Measurements from ENCODE around the gene E2F1.
"Not testable (repeated sequence)": the region's sequence is repeated elsewhere in the genome, so short reads cannot be mapped to it uniquely, and the experiment has no call there.

E2F1 gene

GRCh38 chr20:33710681-33711445 lies 24.7 kb upstream of the E2F1 start:
- DNase-seq, result no peak

- no peak for DNase-seq
These were observed 23.8 kb upstream of the E2F1 start for GRCh38 chr20:33709905-33710541.

- DNase-seq, result no peak
These were observed 23.2 kb upstream of the E2F1 start for GRCh38 chr20:33709398-33709797.

- no peak for DNase-seq
These were observed 21.5 kb upstream of the E2F1 start for GRCh38 chr20:33707668-33708067.

- DNase-seq, result no peak
These were observed 18.2 kb upstream of the E2F1 start for GRCh38 chr20:33704197-33704924.

GRCh38 chr20:33703498-33704137 lies 17.4 kb upstream of the E2F1 start:
- no peak for DNase-seq

GRCh38 chr20:33702861-33703260 lies 16.7 kb upstream of the E2F1 start:
- DNase-seq, result no peak

GRCh38 chr20:33701629-33702450 lies 15.7 kb upstream of the E2F1 start:
- DNase-seq, result no peak

GRCh38 chr20:33700696-33701441 lies 14.7 kb upstream of the E2F1 start:
- not testable (repeated sequence) for DNase-seq

GRCh38 chr20:33698966-33699365 lies 12.8 kb upstream of the E2F1 start:
- not testable (repeated sequence) for DNase-seq

- no peak for DNase-seq
These were observed 10.9 kb upstream of the E2F1 start for GRCh38 chr20:33697129-33697528.

- no peak for DNase-seq
These were observed 10.3 kb upstream of the E2F1 start for GRCh38 chr20:33696448-33696847.

GRCh38 chr20:33694639-33695012 lies 8.4 kb upstream of the E2F1 start:
- no peak for DNase-seq

GRCh38 chr20:33693741-33694638 lies 7.8 kb upstream of the E2F1 start:
- no peak for DNase-seq

GRCh38 chr20:33693289-33693688 lies 7.1 kb upstream of the E2F1 start:
- no peak for DNase-seq

- peak; percentile 49 for DNase-seq
These were observed 3.8 kb upstream of the E2F1 start for GRCh38 chr20:33689973-33690372.

- no peak for DNase-seq
These were observed 3.3 kb upstream of the E2F1 start for GRCh38 chr20:33689493-33689892.

- no peak for DNase-seq
These were observed 2.8 kb upstream of the E2F1 start for GRCh38 chr20:33688938-33689424.

GRCh38 chr20:33687993-33688937 lies 2.1 kb upstream of the E2F1 start:
- no peak for DNase-seq

Data from activated effector memory CD4-positive, alpha-beta T cell treated with Interleukin-2 at 50 U/mL for 16 hours (primary cell).